Body of pancreas (tissue), 4 donors: ENCODE results near the gene FNDC3B. TPM values are rescaled to one million over a fixed set of nuclear protein-coding genes. Genes with fewer than 3 reads are reported as not detected.

Source experiments
- ATAC-seq: fragments of 150-250 bp; one replicate; pipeline ENCODE4 v1.9.1; 2016
- DNase-seq, 4 donors: peaks; one replicate each; pipeline ENCODE4 v3.0.0-alpha.2; 2019
- H3K27ac ChIP-seq, 4 donors: fragments of 200-600 bp; sonication (generic); 1 replicate in 3 of 4; 2 replicates in 1 of 4; pipeline versions ENCODE4 v1.5.1 to v1.6.1; 2016 to 2019; ENCODE audit warnings: mild to moderate bottlenecking in 1 of 4, mixed read lengths in 1 of 4, moderate library complexity in 1 of 4
- H3K27me3 ChIP-seq, 2 donors: fragments of 200-600 bp; sonication (generic); one replicate each; pipeline ENCODE4 v1.6.0; 2016; ENCODE audit warnings: mild to moderate bottlenecking in 1 of 2
- H3K36me3 ChIP-seq, 2 donors: fragments of 200-600 bp; sonication (generic); replicated peaks in 1 of 2; 2 replicates each; pipeline ENCODE4 v1.5.1; 2016; ENCODE audit warnings: low read depth in 2 of 2; ENCODE audit not compliant: insufficient read depth in 1 of 2
- H3K4me1 ChIP-seq: fragments of 200-600 bp; sonication (generic); one replicate; pipeline ENCODE4 v1.6.0; 2016
- H3K4me3 ChIP-seq, 2 donors: fragments of 200-600 bp; sonication (generic); 1 replicate in 1 of 2; 2 replicates in 1 of 2; pipeline ENCODE4 v1.5.1; 2016 to 2019
- H3K9me3 ChIP-seq, 3 donors: fragments of 200-600 bp; sonication (generic); 1 replicate in 2 of 3; 2 replicates in 1 of 3; pipeline ENCODE4 v1.5.1; 2016
- CTCF ChIP-seq, 7 experiments: fragments of 450-650 bp in 4 of 7; fragments of 200-600 bp in 3 of 7; sonication (generic) in 3 of 7; IDR thresholded peaks; one replicate each; pipeline ENCODE4 v1.5.1; 2016 to 2019; ENCODE audit warnings: antibody characterized with exemption in 7 of 7
- POLR2A ChIP-seq, 3 donors: fragments of 450-650 bp; IDR thresholded peaks; one replicate each; pipeline ENCODE4 v1.6.1; 2016; ENCODE audit warnings: antibody characterized with exemption in 3 of 3, mild to moderate bottlenecking in 2 of 3
- WGBS, 2 donors: methylation state at CpG; one replicate each; pipeline ENCODE4 v1.1.5; 2017; 5-methylcytosine and 5-hydroxymethylcytosine counted together
- intact Hi-C: fragments of 100-400 bp; cut with DNase I; formaldehyde crosslinking; loops from one replicate; pipeline ENCODE4 v1.15.1; 2023
- total RNA-seq, 2 donors: library from RNA; depleted of rRNA; stranded (reverse); fragments of >200 nt; gene quantifications; one replicate each; pipeline ENCODE4 v1.1.0, GENCODE V29; 2016

The FNDC3B gene
- total RNA-seq, 2 donors from 2014 or later = 64.3 to 86.0 TPM

- intact Hi-C loops = no loop called here
- Histone ChIP-seq H3K4me3 (no peak overlapping the region), H3K9me3 (no peaks in the 10 kb centered on the region), H3K27me3 (no peaks in the 10 kb centered on the region), H3K4me1 (peaks cover 95% of the 10 kb centered on the region), H3K36me3 (no peaks in the 10 kb centered on the region), H3K27ac (peak overlapping the region in 1 of 4 donors; percentile 14)
- TF ChIP-seq CTCF (IDR thresholded peaks at IDR 0.05) = no peak
- no peak for TF ChIP-seq POLR2A (IDR thresholded peaks at IDR 0.05)
- 55 to 64% methylated on average over 6 of the region's 6 CpGs for WGBS, 2 donors
- no peak for DNase-seq
- ATAC-seq = no peak
Measured at GRCh38 chr3:172067837-172068440, 28.6 kb downstream of the FNDC3B start.

- 20 to 24% methylated on average over 4 of the region's 4 CpGs for WGBS, 2 donors
- ATAC-seq (no peak), DNase-seq (no peak)
- Histone ChIP-seq H3K27ac (peak overlapping the region in 2 of 4 donors; percentile 14 to 64), H3K4me3 (no peak overlapping the region), H3K36me3 (no peaks in the 10 kb centered on the region), H3K4me1 (peaks cover 95% of the 10 kb centered on the region), H3K27me3 (no peaks in the 10 kb centered on the region), H3K9me3 (no peaks in the 10 kb centered on the region)
- intact Hi-C loops = no loop called here
- TF ChIP-seq POLR2A (IDR thresholded peaks at IDR 0.05) (no peak), CTCF (IDR thresholded peaks at IDR 0.05) (no peak)
Measured at GRCh38 chr3:172068977-172069376, 29.6 kb downstream of the FNDC3B start.

GRCh38 chr3:172069478-172069877, 30.1 kb downstream of the FNDC3B start:
- intact Hi-C loops = no loop called here
- no peak for TF ChIP-seq POLR2A (IDR thresholded peaks at IDR 0.05)
- no peak for TF ChIP-seq CTCF (IDR thresholded peaks at IDR 0.05)
- no peaks in the 10 kb centered on the region for H3K9me3 ChIP-seq
- no peak overlapping the region for H3K4me3 ChIP-seq
- H3K27ac ChIP-seq = peak overlapping the region in 3 of 4 donors; percentile 7 to 64 (median 14)
- DNase-seq = no peak
- no peak for ATAC-seq
- peaks cover 95% of the 10 kb centered on the region for H3K4me1 ChIP-seq
- H3K36me3 ChIP-seq = no peaks in the 10 kb centered on the region
- no peaks in the 10 kb centered on the region for H3K27me3 ChIP-seq
- WGBS, 2 donors = 60 to 66% methylated on average over 3 of the region's 3 CpGs

- H3K36me3 ChIP-seq = no peaks in the 10 kb centered on the region
- DNase-seq = no peak
- TF ChIP-seq CTCF (IDR thresholded peaks at IDR 0.05) (no peak), POLR2A (IDR thresholded peaks at IDR 0.05) (no peak)
- peak overlapping the region in 1 of 4 donors; percentile 64 for H3K27ac ChIP-seq
- H3K9me3 ChIP-seq = no peaks in the 10 kb centered on the region
- WGBS, 2 donors = 40 to 47% methylated on average over 6 of the region's 6 CpGs
- H3K4me1 ChIP-seq = peaks cover 95% of the 10 kb centered on the region
- no peaks in the 10 kb centered on the region for H3K27me3 ChIP-seq
- intact Hi-C loops = no loop called here
- ATAC-seq = no peak
- H3K4me3 ChIP-seq = no peak overlapping the region
Measured at GRCh38 chr3:172070269-172070668, 30.9 kb downstream of the FNDC3B start.

- Histone ChIP-seq H3K9me3 (no peaks in the 10 kb centered on the region), H3K4me1 (peaks cover 92% of the 10 kb centered on the region), H3K36me3 (no peaks in the 10 kb centered on the region), H3K4me3 (no peak overlapping the region), H3K27ac (peak overlapping the region in 1 of 4 donors; percentile 64), H3K27me3 (no peaks in the 10 kb centered on the region)
- 31 to 39% methylated on average over 2 of the region's 2 CpGs for WGBS, 2 donors
- intact Hi-C loops = no loop called here
- DNase-seq = no peak
- TF ChIP-seq CTCF (IDR thresholded peaks at IDR 0.05) (no peak), POLR2A (IDR thresholded peaks at IDR 0.05) (no peak)
- ATAC-seq = no peak
Measured at GRCh38 chr3:172070802-172071201, 31.4 kb downstream of the FNDC3B start.
